ENCODE measurements around the gene VLDLR.

The VLDLR gene

GRCh38 chr9:2621722-2622460 is at the start of gene VLDLR:
Gene VLDLR (plus strand): TSS chr9:2621787. CDS start chr9:2622190, 403 bp downstream.
- no peak for DNase-seq (ENCODE audit: low read depth)

GRCh38 chr9:2574203-2574602 is 47.4 kb upstream of the VLDLR start:
- no peak for DNase-seq (ENCODE audit: low read depth)

GRCh38 chr9:2576631-2577030 is 45.0 kb upstream of the VLDLR start:
- DNase-seq (ENCODE audit: low read depth) = no peak

- no peak for DNase-seq (ENCODE audit: low read depth)
Observed at GRCh38 chr9:2583308-2584013, 38.1 kb upstream of the VLDLR start.

GRCh38 chr9:2591967-2592366 is 29.6 kb upstream of the VLDLR start:
- DNase-seq (ENCODE audit: low read depth) = no peak

- no peak for DNase-seq (ENCODE audit: low read depth)
Observed at GRCh38 chr9:2593744-2594143, 27.8 kb upstream of the VLDLR start.

- no peak for DNase-seq (ENCODE audit: low read depth)
Observed at GRCh38 chr9:2595973-2596372, 25.6 kb upstream of the VLDLR start.

- no peak for DNase-seq (ENCODE audit: low read depth)
Observed at GRCh38 chr9:2597483-2597882, 24.1 kb upstream of the VLDLR start.

GRCh38 chr9:2599896-2600295 is 21.7 kb upstream of the VLDLR start:
- DNase-seq (ENCODE audit: low read depth) = no peak

GRCh38 chr9:2600307-2600706 is 21.3 kb upstream of the VLDLR start:
- DNase-seq (ENCODE audit: low read depth) = no peak

GRCh38 chr9:2601785-2602378 is 19.7 kb upstream of the VLDLR start:
- no peak for DNase-seq (ENCODE audit: low read depth)

- no peak for DNase-seq (ENCODE audit: low read depth)
Observed at GRCh38 chr9:2602704-2603116, 18.9 kb upstream of the VLDLR start.

- no peak for DNase-seq (ENCODE audit: low read depth)
Observed at GRCh38 chr9:2603621-2604020, 18.0 kb upstream of the VLDLR start.

- no peak for DNase-seq (ENCODE audit: low read depth)
Observed at GRCh38 chr9:2605246-2605645, 16.3 kb upstream of the VLDLR start.

GRCh38 chr9:2608276-2608675 is 13.3 kb upstream of the VLDLR start:
- DNase-seq (ENCODE audit: low read depth) = no peak

- no peak for DNase-seq (ENCODE audit: low read depth)
Observed at GRCh38 chr9:2610985-2611384, 10.6 kb upstream of the VLDLR start.

GRCh38 chr9:2611961-2612360 is 9.6 kb upstream of the VLDLR start:
- DNase-seq (ENCODE audit: low read depth) = no peak

- no peak for DNase-seq (ENCODE audit: low read depth)
Observed at GRCh38 chr9:2613730-2614271, 7.8 kb upstream of the VLDLR start.

GRCh38 chr9:2615497-2615896 is 6.1 kb upstream of the VLDLR start:
- DNase-seq (ENCODE audit: low read depth) = no peak

- DNase-seq (ENCODE audit: low read depth) = no peak
Observed at GRCh38 chr9:2616692-2617377, 4.8 kb upstream of the VLDLR start.

GRCh38 chr9:2618289-2618688 is 3.3 kb upstream of the VLDLR start:
- DNase-seq (ENCODE audit: low read depth) = no peak
